Esophagus squamous epithelium (tissue), 4 donors: ENCODE results near the gene LNPK.

Source experiments
- CTCF ChIP-seq, 6 experiments: fragments of 450-650 bp in 4 of 6; fragments of 200-600 bp in 2 of 6; sonication (generic) in 2 of 6; IDR thresholded peaks; one replicate each; pipeline ENCODE4 v1.5.1; 2016 to 2019; ENCODE audit warnings: antibody characterized with exemption in 6 of 6, mild to moderate bottlenecking in 4 of 6, moderate library complexity in 4 of 6
- POLR2A ChIP-seq, 4 donors: fragments of 450-650 bp; IDR thresholded peaks; one replicate each; pipeline ENCODE4 v1.6.1; 2017; ENCODE audit warnings: antibody characterized with exemption in 4 of 4, mild to moderate bottlenecking in 4 of 4, moderate library complexity in 3 of 4

GRCh38 chr2:176024083-176024482 is 22.0 kb upstream of the LNPK start:
- TF ChIP-seq CTCF (IDR thresholded peaks at IDR 0.05) (no peak), POLR2A (IDR thresholded peaks at IDR 0.05) (no peak)
